WTC11 (cell line): ENCODE data around the gene ENO2. TPM values are rescaled to one million over a fixed set of nuclear protein-coding genes. Genes with fewer than 3 reads are reported as not detected.

Source experiments
- ATAC-seq: fragments of 200-7000 bp; cut with Tn5 transposase; 2 replicates; pipeline ENCODE4 v1.10.0; 2021; ENCODE audit warnings: mild to moderate bottlenecking, moderate library complexity
- CTCF ChIA-PET: fragments of 300-600 bp; sonication (Branson Sonifier 250); formaldehyde crosslinking; loops from one replicate; lab custom pipeline; 2021; ENCODE audit warnings: antibody characterized with exemption; lab: Charles Lee
- POLR2A ChIA-PET: fragments of 350-600 bp; sonication (Branson Sonifier 250); formaldehyde crosslinking; loops from one replicate; lab custom pipeline; 2021; ENCODE audit warnings: antibody characterized with exemption; lab: Charles Lee
- DNase-seq: peaks from one replicate; pipeline ENCODE4 v3.0.0; 2021; ENCODE audit warnings: low spot score
- H3K27ac Mint-ChIP-seq: 2 replicates; pipeline ENCODE4 v1.8.0; 2021; ENCODE audit warnings: mixed read lengths
- H3K27me3 Mint-ChIP-seq: 2 replicates; pipeline ENCODE4 v1.8.0; 2021; ENCODE audit warnings: low read depth, mild to moderate bottlenecking, moderate library complexity, mixed read lengths
- H3K36me3 Mint-ChIP-seq: 2 replicates; pipeline ENCODE4 v1.8.0; 2021; ENCODE audit warnings: mixed read lengths
- H3K4me1 Mint-ChIP-seq: 2 replicates; pipeline ENCODE4 v1.8.0; 2022; ENCODE audit warnings: mixed read lengths
- H3K4me3 Mint-ChIP-seq: 2 replicates; pipeline ENCODE4 v1.8.0; 2021; ENCODE audit warnings: mild to moderate bottlenecking, moderate library complexity, mixed read lengths
- H3K9me3 Mint-ChIP-seq: 2 replicates; pipeline ENCODE4 v1.8.0; 2021; ENCODE audit warnings: mixed read lengths
- JUN ChIP-seq: sonication (generic); formaldehyde crosslinking; IDR thresholded peaks from 2 replicates; pipeline ENCODE4 v1.8.0; 2023; ENCODE audit warnings: mild to moderate bottlenecking, missing genetic modification reagents
- MXD4 ChIP-seq: fragments of 250-450 bp; sonication (Bioruptor Pico); IDR thresholded peaks from 2 replicates; pipeline ENCODE4 v1.8.0; 2021; ENCODE audit warnings: mild to moderate bottlenecking, moderate library complexity, borderline replicate concordance
- NR1H2 ChIP-seq: sonication (generic); formaldehyde crosslinking; IDR thresholded peaks from 2 replicates; pipeline ENCODE4 v1.9.0; 2021; ENCODE audit warnings: mild to moderate bottlenecking, moderate library complexity, missing genetic modification reagents
- OVOL2 ChIP-seq: fragments of 250-450 bp; sonication (Bioruptor Pico); IDR thresholded peaks from 2 replicates; pipeline ENCODE4 v1.9.0; 2021; ENCODE audit warnings: mild to moderate bottlenecking, borderline replicate concordance
- RORB ChIP-seq: fragments of 250-450 bp; sonication (Bioruptor Pico); IDR thresholded peaks from 2 replicates; pipeline ENCODE4 v1.9.0; 2021; ENCODE audit warnings: mild to moderate bottlenecking
- ZNF219 ChIP-seq: sonication (generic); formaldehyde crosslinking; IDR thresholded peaks from 2 replicates; pipeline ENCODE4 v1.8.0; 2023; ENCODE audit warnings: missing genetic modification reagents, mild to moderate bottlenecking, borderline replicate concordance
- ZNF423 ChIP-seq: fragments of 250-450 bp; sonication (Bioruptor Pico); IDR thresholded peaks from 2 replicates; pipeline ENCODE4 v2.1.2; 2022; ENCODE audit warnings: mild to moderate bottlenecking, moderate library complexity
- total RNA-seq: library from RNA; stranded (reverse); gene quantifications from 3 replicates; pipeline ENCODE4 v1.2.3, GENCODE V29; 2021
- TF ChIP-seq, protein P1 (sequence below): fragments of 250-450 bp; sonication (Bioruptor Pico); IDR thresholded peaks from 2 replicates; pipeline ENCODE4 v1.9.0; 2021; ENCODE audit warnings: mild to moderate bottlenecking, borderline replicate concordance
- TF ChIP-seq, protein P2 (sequence below): sonication (generic); formaldehyde crosslinking; IDR thresholded peaks from 2 replicates; pipeline ENCODE4 v1.8.1; 2022; ENCODE audit warnings: low read depth, missing genetic modification reagents, borderline replicate concordance
- TF ChIP-seq, protein P3 (sequence below): fragments of 250-450 bp; sonication (Bioruptor Pico); IDR thresholded peaks from 2 replicates; pipeline ENCODE4 v2.1.2; 2022; ENCODE audit warnings: mild to moderate bottlenecking, moderate library complexity
- TF ChIP-seq, protein P4 (sequence below): sonication (generic); formaldehyde crosslinking; IDR thresholded peaks from 2 replicates; pipeline ENCODE4 v1.8.1; 2023; ENCODE audit warnings: mild to moderate bottlenecking, missing genetic modification reagents, borderline replicate concordance
- TF ChIP-seq, protein P5 (sequence below): sonication (generic); formaldehyde crosslinking; IDR thresholded peaks from 2 replicates; pipeline ENCODE4 v1.8.0; 2022; ENCODE audit warnings: mild to moderate bottlenecking, missing genetic modification reagents

ENO2 gene
- total RNA-seq, 1 experiment from 2014 or later, result 118 TPM

DNA sequence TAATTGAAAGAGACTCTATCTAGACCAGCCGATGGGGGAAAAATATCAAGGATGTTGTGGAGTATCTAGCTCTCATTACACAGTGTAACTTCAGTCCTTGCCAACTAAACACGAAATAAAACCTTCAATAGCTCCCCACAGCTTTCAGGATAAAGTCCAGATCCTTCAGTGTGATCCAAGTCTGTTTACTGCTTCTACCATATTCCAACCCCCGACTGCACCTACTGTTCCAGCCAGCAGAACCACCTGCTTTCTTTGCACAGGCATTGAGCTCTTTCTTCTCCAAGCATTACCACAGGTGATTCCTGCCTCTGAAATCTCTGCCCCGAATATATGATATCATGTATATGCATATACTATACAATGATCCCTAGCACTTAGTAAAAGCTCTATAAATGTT, 11.9 kb upstream of the ENO2 start:
- ATAC-seq, result no peak
- TF ChIP-seq RORB (no peak), MXD4 (CRISPR knock-in tag) (no peak), ZNF423 (CRISPR knock-in tag) (no peak), NR1H2 (CRISPR knock-in tag) (no peak), ZNF219 (no peak), OVOL2 (no peak), JUN (CRISPR knock-in tag) (no peak)
- TF ChIP-seq, protein P1, sequence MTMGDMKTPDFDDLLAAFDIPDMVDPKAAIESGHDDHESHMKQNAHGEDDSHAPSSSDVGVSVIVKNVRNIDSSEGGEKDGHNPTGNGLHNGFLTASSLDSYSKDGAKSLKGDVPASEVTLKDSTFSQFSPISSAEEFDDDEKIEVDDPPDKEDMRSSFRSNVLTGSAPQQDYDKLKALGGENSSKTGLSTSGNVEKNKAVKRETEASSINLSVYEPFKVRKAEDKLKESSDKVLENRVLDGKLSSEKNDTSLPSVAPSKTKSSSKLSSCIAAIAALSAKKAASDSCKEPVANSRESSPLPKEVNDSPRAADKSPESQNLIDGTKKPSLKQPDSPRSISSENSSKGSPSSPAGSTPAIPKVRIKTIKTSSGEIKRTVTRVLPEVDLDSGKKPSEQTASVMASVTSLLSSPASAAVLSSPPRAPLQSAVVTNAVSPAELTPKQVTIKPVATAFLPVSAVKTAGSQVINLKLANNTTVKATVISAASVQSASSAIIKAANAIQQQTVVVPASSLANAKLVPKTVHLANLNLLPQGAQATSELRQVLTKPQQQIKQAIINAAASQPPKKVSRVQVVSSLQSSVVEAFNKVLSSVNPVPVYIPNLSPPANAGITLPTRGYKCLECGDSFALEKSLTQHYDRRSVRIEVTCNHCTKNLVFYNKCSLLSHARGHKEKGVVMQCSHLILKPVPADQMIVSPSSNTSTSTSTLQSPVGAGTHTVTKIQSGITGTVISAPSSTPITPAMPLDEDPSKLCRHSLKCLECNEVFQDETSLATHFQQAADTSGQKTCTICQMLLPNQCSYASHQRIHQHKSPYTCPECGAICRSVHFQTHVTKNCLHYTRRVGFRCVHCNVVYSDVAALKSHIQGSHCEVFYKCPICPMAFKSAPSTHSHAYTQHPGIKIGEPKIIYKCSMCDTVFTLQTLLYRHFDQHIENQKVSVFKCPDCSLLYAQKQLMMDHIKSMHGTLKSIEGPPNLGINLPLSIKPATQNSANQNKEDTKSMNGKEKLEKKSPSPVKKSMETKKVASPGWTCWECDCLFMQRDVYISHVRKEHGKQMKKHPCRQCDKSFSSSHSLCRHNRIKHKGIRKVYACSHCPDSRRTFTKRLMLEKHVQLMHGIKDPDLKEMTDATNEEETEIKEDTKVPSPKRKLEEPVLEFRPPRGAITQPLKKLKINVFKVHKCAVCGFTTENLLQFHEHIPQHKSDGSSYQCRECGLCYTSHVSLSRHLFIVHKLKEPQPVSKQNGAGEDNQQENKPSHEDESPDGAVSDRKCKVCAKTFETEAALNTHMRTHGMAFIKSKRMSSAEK, result no peak
- TF ChIP-seq, protein P2, sequence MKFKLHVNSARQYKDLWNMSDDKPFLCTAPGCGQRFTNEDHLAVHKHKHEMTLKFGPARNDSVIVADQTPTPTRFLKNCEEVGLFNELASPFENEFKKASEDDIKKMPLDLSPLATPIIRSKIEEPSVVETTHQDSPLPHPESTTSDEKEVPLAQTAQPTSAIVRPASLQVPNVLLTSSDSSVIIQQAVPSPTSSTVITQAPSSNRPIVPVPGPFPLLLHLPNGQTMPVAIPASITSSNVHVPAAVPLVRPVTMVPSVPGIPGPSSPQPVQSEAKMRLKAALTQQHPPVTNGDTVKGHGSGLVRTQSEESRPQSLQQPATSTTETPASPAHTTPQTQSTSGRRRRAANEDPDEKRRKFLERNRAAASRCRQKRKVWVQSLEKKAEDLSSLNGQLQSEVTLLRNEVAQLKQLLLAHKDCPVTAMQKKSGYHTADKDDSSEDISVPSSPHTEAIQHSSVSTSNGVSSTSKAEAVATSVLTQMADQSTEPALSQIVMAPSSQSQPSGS (CRISPR knock-in tag), result no peak
- TF ChIP-seq, protein P3, sequence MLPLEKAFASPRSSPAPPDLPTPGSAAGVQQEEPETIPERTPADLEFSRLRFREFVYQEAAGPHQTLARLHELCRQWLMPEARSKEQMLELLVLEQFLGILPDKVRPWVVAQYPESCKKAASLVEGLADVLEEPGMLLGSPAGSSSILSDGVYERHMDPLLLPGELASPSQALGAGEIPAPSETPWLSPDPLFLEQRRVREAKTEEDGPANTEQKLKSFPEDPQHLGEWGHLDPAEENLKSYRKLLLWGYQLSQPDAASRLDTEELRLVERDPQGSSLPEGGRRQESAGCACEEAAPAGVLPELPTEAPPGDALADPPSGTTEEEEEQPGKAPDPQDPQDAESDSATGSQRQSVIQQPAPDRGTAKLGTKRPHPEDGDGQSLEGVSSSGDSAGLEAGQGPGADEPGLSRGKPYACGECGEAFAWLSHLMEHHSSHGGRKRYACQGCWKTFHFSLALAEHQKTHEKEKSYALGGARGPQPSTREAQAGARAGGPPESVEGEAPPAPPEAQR, result no peak
- TF ChIP-seq, protein P4, sequence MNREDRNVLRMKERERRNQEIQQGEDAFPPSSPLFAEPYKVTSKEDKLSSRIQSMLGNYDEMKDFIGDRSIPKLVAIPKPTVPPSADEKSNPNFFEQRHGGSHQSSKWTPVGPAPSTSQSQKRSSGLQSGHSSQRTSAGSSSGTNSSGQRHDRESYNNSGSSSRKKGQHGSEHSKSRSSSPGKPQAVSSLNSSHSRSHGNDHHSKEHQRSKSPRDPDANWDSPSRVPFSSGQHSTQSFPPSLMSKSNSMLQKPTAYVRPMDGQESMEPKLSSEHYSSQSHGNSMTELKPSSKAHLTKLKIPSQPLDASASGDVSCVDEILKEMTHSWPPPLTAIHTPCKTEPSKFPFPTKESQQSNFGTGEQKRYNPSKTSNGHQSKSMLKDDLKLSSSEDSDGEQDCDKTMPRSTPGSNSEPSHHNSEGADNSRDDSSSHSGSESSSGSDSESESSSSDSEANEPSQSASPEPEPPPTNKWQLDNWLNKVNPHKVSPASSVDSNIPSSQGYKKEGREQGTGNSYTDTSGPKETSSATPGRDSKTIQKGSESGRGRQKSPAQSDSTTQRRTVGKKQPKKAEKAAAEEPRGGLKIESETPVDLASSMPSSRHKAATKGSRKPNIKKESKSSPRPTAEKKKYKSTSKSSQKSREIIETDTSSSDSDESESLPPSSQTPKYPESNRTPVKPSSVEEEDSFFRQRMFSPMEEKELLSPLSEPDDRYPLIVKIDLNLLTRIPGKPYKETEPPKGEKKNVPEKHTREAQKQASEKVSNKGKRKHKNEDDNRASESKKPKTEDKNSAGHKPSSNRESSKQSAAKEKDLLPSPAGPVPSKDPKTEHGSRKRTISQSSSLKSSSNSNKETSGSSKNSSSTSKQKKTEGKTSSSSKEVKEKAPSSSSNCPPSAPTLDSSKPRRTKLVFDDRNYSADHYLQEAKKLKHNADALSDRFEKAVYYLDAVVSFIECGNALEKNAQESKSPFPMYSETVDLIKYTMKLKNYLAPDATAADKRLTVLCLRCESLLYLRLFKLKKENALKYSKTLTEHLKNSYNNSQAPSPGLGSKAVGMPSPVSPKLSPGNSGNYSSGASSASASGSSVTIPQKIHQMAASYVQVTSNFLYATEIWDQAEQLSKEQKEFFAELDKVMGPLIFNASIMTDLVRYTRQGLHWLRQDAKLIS (CRISPR knock-in tag), result no peak
- TF ChIP-seq, protein P5, sequence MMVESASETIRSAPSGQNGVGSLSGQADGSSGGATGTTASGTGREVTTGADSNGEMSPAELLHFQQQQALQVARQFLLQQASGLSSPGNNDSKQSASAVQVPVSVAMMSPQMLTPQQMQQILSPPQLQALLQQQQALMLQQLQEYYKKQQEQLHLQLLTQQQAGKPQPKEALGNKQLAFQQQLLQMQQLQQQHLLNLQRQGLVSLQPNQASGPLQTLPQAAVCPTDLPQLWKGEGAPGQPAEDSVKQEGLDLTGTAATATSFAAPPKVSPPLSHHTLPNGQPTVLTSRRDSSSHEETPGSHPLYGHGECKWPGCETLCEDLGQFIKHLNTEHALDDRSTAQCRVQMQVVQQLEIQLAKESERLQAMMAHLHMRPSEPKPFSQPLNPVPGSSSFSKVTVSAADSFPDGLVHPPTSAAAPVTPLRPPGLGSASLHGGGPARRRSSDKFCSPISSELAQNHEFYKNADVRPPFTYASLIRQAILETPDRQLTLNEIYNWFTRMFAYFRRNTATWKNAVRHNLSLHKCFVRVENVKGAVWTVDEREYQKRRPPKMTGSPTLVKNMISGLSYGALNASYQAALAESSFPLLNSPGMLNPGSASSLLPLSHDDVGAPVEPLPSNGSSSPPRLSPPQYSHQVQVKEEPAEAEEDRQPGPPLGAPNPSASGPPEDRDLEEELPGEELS (CRISPR knock-in tag), result no peak
- H3K36me3 Mint-ChIP-seq, result no peaks in the 10 kb centered on the region
- no peak for DNase-seq
- CTCF ChIA-PET, result interaction anchor here (1.9 to 8.0 kb wide), 3 partner anchors 11 to 33 kb away, joined by 5 to 53 read pairs (median 10); partner anchors contain the start of gene SPSB2
- H3K27ac Mint-ChIP-seq, result peak overlapping the region; percentile 17; the same call in 1 of the 2 replicates
- peaks cover 2% of the 10 kb centered on the region; the same call in 1 of the 2 replicates for H3K27me3 Mint-ChIP-seq
- no peak overlapping the region for H3K4me3 Mint-ChIP-seq
- POLR2A ChIA-PET, result interaction anchor here (1.0 to 1.2 kb wide), 2 partner anchors 11 to 23 kb away, joined by 3 read pairs; no protein-coding TSS in a partner anchor
- H3K4me1 Mint-ChIP-seq, result peaks cover 12% of the 10 kb centered on the region
- no peaks in the 10 kb centered on the region for H3K9me3 Mint-ChIP-seq
